ENCODE measurements around the gene PLAA.

PLAA gene

DNA sequence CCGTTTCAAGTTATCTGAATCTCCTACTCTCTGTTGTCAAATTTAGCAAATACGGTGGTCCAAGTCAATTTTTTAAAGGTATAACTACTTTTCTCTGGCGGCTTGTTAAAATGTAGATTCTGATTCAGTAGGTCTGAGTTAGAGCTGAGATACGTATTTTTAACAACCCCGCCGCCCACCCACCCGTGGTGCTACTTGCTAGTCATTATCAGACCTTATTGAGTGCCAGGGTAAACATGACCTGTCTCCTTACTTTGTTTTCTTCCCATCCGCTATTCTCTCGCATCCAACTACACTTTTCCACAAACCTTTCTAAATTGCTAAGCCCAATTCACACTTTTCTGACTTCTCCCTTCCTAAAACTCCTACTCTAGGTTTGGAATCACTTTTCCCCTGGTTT is 694 bp upstream of the PLAA start:
- H3K27ac ChIP-seq (ENCODE audit: poor library complexity, severe bottlenecking) = peak overlapping the region; percentile 71
- peaks cover 10% of the 10 kb centered on the region for H3K36me3 ChIP-seq (ENCODE audit: low read depth)
- DNase-seq (ENCODE audit: low spot score) (no peak), ATAC-seq (ENCODE audit: low read depth) (no peak)
- peak overlapping the region; percentile 96 for H3K4me3 ChIP-seq (ENCODE audit: severe bottlenecking)
- no peaks in the 10 kb centered on the region for H3K9me3 ChIP-seq (ENCODE audit: severe bottlenecking)
- TF ChIP-seq, protein P1, sequence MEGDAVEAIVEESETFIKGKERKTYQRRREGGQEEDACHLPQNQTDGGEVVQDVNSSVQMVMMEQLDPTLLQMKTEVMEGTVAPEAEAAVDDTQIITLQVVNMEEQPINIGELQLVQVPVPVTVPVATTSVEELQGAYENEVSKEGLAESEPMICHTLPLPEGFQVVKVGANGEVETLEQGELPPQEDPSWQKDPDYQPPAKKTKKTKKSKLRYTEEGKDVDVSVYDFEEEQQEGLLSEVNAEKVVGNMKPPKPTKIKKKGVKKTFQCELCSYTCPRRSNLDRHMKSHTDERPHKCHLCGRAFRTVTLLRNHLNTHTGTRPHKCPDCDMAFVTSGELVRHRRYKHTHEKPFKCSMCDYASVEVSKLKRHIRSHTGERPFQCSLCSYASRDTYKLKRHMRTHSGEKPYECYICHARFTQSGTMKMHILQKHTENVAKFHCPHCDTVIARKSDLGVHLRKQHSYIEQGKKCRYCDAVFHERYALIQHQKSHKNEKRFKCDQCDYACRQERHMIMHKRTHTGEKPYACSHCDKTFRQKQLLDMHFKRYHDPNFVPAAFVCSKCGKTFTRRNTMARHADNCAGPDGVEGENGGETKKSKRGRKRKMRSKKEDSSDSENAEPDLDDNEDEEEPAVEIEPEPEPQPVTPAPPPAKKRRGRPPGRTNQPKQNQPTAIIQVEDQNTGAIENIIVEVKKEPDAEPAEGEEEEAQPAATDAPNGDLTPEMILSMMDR (IDR thresholded peaks at IDR 0.05; ENCODE audit: poor library complexity, severe bottlenecking) = no peak
- H3K4me1 ChIP-seq (ENCODE audit: insufficient read depth, poor library complexity, severe bottlenecking) = peaks cover 8% of the 10 kb centered on the region
- H3K27me3 ChIP-seq (ENCODE audit: insufficient read depth, poor library complexity, severe bottlenecking) = no peaks in the 10 kb centered on the region

DNA sequence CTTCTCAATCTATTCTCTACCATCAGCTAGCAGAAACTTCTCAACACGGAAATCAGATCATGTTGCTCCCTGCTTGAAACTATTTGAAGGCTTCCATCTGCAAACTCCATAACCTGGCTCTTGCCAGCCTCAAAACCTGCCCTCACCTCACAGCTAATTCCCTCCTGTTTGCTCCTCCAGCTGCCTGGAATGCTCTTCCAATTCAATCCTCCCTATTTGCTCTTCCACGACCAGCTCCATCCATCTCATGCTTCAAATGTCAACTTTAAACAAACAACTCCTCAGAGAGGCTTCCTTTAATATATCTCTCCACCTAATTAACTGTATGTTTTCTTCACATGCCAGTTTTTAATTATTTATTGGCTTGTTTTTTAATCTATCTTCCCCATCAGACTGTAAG is 1.5 kb downstream of the PLAA start:
- DNase-seq (ENCODE audit: low spot score) = no peak
- Histone ChIP-seq H3K9me3 (ENCODE audit: severe bottlenecking) (no peaks in the 10 kb centered on the region), H3K36me3 (ENCODE audit: low read depth) (peaks cover 10% of the 10 kb centered on the region), H3K4me1 (ENCODE audit: insufficient read depth, poor library complexity, severe bottlenecking) (peaks cover 8% of the 10 kb centered on the region), H3K4me3 (ENCODE audit: severe bottlenecking) (peak overlapping the region; percentile 96), H3K27me3 (ENCODE audit: insufficient read depth, poor library complexity, severe bottlenecking) (no peaks in the 10 kb centered on the region), H3K27ac (ENCODE audit: poor library complexity, severe bottlenecking) (peak overlapping the region; percentile 71)
- TF ChIP-seq, protein P1 (IDR thresholded peaks at IDR 0.05; ENCODE audit: poor library complexity, severe bottlenecking) = no peak
- no peak for ATAC-seq (ENCODE audit: low read depth)

DNA sequence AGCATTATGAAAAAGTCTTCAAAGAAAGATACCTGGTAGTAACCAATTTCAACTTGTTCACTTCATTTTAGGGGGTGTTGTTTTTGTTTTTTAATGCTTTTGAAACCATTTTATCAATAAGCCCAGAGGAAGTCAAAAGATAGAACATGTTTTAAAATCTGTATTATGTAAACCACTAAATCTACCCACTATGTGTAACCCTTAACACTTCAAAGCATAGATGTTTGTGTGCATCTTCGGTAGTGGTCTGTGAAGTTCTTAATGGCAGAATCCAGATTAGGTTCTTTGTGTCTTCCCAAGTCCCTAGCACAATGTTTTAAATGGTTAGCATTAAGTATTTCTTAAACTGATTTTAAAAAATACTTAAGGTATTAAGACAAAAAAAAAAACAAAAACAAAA is 6.3 kb downstream of the PLAA start:
- Histone ChIP-seq H3K27ac (ENCODE audit: poor library complexity, severe bottlenecking) (no peak overlapping the region), H3K36me3 (ENCODE audit: low read depth) (peaks cover 30% of the 10 kb centered on the region), H3K4me3 (ENCODE audit: severe bottlenecking) (no peak overlapping the region), H3K27me3 (ENCODE audit: insufficient read depth, poor library complexity, severe bottlenecking) (no peaks in the 10 kb centered on the region), H3K4me1 (ENCODE audit: insufficient read depth, poor library complexity, severe bottlenecking) (peaks cover 5% of the 10 kb centered on the region), H3K9me3 (ENCODE audit: severe bottlenecking) (no peaks in the 10 kb centered on the region)
- TF ChIP-seq, protein P1 (IDR thresholded peaks at IDR 0.05; ENCODE audit: poor library complexity, severe bottlenecking) = no peak
- DNase-seq (ENCODE audit: low spot score) (no peak), ATAC-seq (ENCODE audit: low read depth) (no peak)

DNA sequence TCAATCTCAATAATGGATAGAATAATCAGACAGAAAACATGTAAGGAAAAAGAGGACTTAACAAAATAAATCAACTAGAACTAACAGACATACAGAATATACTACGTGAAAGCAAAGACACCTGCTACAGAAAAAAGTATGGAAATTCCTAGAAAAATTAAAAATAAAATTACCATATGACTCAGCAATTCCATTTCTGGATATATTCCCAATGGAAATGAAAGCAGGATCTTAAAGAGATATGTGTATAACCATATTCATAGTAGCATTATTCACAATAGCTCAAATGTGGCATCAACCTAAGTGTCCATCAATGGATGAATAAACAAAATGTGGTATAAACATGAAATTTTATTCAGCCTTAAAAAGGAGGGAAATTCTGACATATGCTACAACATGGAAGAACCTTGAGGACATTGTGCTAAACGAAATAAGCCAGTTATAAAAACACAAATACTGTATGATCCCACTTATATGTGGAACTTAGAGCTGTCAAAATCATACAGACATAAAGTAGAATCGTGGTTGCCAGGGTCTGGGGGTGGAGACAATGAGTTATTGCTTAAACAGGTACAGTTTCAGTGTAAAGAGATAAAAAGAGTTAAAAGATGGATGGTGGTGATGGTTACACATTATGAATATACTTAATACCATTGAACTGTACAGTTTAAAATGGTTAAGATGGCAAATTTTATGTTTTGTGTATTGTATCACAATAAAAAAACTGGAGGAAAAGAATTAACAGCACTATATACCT is 6.9 kb downstream of the PLAA start:
- Histone ChIP-seq H3K27ac (ENCODE audit: poor library complexity, severe bottlenecking) (no peak overlapping the region), H3K9me3 (ENCODE audit: severe bottlenecking) (no peaks in the 10 kb centered on the region), H3K36me3 (ENCODE audit: low read depth) (peaks cover 34% of the 10 kb centered on the region), H3K4me1 (ENCODE audit: insufficient read depth, poor library complexity, severe bottlenecking) (peaks cover 5% of the 10 kb centered on the region), H3K27me3 (ENCODE audit: insufficient read depth, poor library complexity, severe bottlenecking) (no peaks in the 10 kb centered on the region), H3K4me3 (ENCODE audit: severe bottlenecking) (no peak overlapping the region)
- TF ChIP-seq, protein P1 (IDR thresholded peaks at IDR 0.05; ENCODE audit: poor library complexity, severe bottlenecking) = no peak
- ATAC-seq (ENCODE audit: low read depth) = no peak
- no peak for DNase-seq (ENCODE audit: low spot score)

DNA sequence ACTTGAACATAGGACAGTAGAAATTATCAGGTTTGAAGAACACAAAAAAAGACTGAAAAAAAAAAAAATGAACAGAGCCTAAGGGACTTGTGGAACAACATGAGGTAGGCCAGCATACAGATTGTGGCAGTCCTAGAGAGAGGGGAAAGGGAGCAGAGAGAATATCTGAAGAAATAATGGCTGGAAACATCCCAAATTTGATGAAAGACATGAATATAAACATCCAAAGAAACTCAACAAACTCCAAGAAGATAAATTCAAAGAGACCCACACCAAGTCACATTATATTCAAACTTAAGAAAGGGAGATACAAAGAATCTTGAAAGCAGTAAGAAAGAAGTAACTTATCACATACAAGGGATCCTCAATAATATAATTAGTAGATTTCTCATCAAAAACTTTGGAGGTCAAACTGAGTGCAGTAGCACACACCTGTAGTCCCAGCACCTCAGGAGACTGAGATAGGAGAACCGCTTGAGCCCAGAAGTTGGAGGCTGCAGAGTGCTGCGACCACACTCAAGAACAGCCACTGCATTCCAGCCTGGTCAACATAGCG is 9.1 kb downstream of the PLAA start:
- no peaks in the 10 kb centered on the region for H3K27me3 ChIP-seq (ENCODE audit: insufficient read depth, poor library complexity, severe bottlenecking)

More for the DNA sequence above, 9.1 kb downstream of the PLAA start:
- Histone ChIP-seq H3K4me3 (ENCODE audit: severe bottlenecking) (no peak overlapping the region), H3K9me3 (ENCODE audit: severe bottlenecking) (no peaks in the 10 kb centered on the region), H3K27ac (ENCODE audit: poor library complexity, severe bottlenecking) (no peak overlapping the region), H3K36me3 (ENCODE audit: low read depth) (peaks cover 35% of the 10 kb centered on the region), H3K4me1 (ENCODE audit: insufficient read depth, poor library complexity, severe bottlenecking) (no peaks in the 10 kb centered on the region)
- no peak for DNase-seq (ENCODE audit: low spot score)
- TF ChIP-seq, protein P1 (IDR thresholded peaks at IDR 0.05; ENCODE audit: poor library complexity, severe bottlenecking) = no peak
- ATAC-seq (ENCODE audit: low read depth) = no peak
